PC-9 (cell line): ENCODE measurements around the gene FAAH.

ENCODE experiments used
- CTCF ChIP-seq: fragments of 200-600 bp; sonication (generic); conservative IDR thresholded peaks from 2 replicates; pipeline ENCODE4 v1.6.1; 2017; ENCODE audit warnings: mixed run types, antibody characterized with exemption, mild to moderate bottlenecking, moderate library complexity
- EZH2 ChIP-seq: fragments of 200-600 bp; sonication (generic); IDR thresholded peaks from 2 replicates; pipeline ENCODE4 v1.8.0; 2017; ENCODE audit warnings: antibody characterized with exemption, low read depth

- TF ChIP-seq CTCF (no peak), EZH2 (no peak)
Observed at GRCh38 chr1:46367072-46367471, 27.0 kb upstream of the FAAH start.
